NCI-H1092 treated with DMSO at 0.1 percent for 48 hours (cell line): Measurements from ENCODE around the gene IL10.
A peak's percentile ranks its signal among the peaks of the same experiment; 100 is the strongest.

ENCODE experiments used
- DNase-seq: peaks from one replicate; lab custom pipeline; 2025; lab: John Stamatoyannopoulos, UW

IL10 gene

GRCh38 chr1:206734499-206735142 is 37.7 kb downstream of the IL10 start:
- DNase-seq: peak; percentile 37

- no peak for DNase-seq
Measured at GRCh38 chr1:206732992-206733391, 39.3 kb downstream of the IL10 start.

- DNase-seq: no peak
Measured at GRCh38 chr1:206732508-206732907, 39.8 kb downstream of the IL10 start.

GRCh38 chr1:206729507-206729906 is 42.8 kb downstream of the IL10 start:
- no peak for DNase-seq

GRCh38 chr1:206729050-206729449 is 43.2 kb downstream of the IL10 start:
- no peak for DNase-seq

DNA sequence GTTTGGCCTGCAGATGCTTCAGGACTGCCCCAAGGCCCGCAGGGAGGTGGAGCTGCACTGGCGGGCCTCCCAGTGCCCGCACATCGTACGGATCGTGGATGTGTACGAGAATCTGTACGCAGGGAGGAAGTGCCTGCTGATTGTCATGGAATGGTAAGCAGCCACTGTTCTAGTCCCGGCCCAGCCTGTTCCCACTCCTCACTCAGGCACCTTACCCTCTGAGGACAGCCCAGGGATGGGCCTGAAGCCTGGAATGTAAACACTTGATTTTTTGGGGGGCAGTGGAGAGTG is 43.7 kb downstream of the IL10 start:
- DNase-seq: no peak

DNA sequence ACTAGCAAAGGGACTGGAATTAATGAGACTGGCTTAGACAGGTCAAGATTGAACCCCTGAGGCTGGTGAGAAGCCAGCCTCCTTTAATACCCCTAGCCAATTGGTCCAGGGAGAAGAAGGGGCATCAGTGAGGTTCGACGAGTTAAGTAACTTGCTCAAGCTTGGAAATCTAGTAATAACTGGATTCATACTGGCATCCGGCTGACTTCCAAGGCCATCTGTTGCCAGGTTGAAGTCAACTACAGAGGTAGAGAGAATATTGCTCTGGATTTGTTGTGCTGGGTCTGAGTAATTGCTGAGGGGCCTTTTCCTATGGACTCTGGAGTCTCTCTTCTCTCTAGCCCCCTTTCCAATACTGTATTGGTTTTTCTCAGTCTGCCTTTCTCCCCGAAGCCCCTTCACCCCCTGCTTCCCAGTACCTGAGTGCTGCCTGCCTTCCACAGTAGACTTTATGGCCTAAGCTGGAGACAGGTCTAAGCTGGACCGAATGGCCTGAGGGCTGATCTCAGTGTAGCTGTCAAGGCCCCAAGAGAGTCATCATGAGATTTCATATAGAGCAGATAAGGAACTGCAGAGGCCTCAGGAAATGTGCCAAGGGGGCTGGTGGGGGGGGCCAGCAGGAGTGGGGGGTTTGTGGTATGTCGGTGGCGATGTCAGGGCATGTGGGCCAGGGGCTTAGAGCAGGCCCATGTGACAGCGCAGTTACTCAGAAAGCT is 44.2 kb downstream of the IL10 start:
- DNase-seq: no peak

GRCh38 chr1:206725109-206725963 is 47.0 kb downstream of the IL10 start:
- DNase-seq: peak; percentile 27

- DNase-seq: no peak
Measured at GRCh38 chr1:206723805-206724472, 48.4 kb downstream of the IL10 start.

DNA sequence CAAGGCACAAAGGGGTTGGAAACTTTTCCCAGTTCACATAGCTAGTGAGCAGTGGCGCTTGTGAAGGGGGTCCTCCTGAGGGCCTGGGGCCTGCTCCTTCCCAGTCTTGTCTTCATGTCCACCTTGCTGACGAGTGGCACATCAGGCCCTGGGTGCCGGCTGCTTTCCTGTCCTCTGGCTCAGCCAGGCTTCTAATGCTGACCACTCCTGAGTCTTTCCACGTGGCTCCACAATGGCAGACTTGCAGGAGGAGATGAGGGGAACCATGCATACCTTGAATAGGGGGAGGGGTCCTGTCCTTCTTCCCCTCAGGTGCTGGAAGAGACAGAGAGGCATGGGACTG is 48.9 kb downstream of the IL10 start:
- no peak for DNase-seq

- DNase-seq: peak; percentile 34
Measured at GRCh38 chr1:206722751-206723461, 49.4 kb downstream of the IL10 start.

GRCh38 chr1:206721454-206721853 is 50.8 kb downstream of the IL10 start:
- DNase-seq: no peak

GRCh38 chr1:206719169-206719839 is 53.0 kb downstream of the IL10 start:
- DNase-seq: no peak

- DNase-seq: no peak
Measured at GRCh38 chr1:206717674-206717989, 54.7 kb downstream of the IL10 start.
